GM21619 (cell line): Measurements from ENCODE around the gene USP7.

Experiments used
- ATAC-seq: cut with Tn5 transposase; IDR thresholded peaks from one replicate; pipeline ENCODE4 v1.9.1; 2021; ENCODE audit not compliant: unreplicated experiment

The USP7 gene

GRCh38 chr16:8865145-8865882 lies 98.4 kb downstream of the USP7 start:
- ATAC-seq = no peak

DNA sequence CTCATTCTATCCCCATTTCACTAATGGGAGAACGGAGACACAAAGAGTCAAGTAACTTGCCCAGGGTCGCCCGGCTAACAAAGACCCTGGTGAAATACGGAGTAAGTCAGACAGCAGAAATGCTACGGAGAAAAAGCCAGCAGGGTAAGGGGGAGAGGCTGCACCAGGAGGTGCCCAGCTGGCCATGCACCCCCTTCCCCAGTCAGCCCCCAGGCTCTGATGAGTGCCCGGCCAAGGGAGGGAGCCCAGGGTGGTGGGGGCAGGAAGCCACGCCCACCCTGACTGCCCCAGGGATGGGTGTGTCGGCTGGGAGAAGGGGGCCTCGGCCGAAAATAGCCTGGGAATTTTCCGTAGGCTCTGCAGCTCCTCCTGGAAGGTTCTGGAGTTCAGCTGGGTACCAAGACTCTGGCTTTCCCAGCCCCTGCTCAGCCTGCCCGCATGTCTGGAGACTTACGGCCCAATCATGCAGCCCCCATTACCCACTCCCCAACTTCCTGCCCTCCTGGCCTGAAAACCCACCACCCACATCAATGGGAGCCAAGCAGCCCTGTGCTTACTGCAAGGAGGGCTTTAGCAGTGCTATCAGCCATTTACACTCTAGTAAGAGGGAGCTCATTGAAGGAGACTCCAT lies 99.1 kb downstream of the USP7 start:
- ATAC-seq = no peak

- no peak for ATAC-seq
These were observed 99.9 kb downstream of the USP7 start for GRCh38 chr16:8863594-8864424.

- no peak for ATAC-seq
These were observed 101.2 kb downstream of the USP7 start for GRCh38 chr16:8862309-8863130.

- ATAC-seq = no peak
These were observed 102.0 kb downstream of the USP7 start for GRCh38 chr16:8861563-8862308.

DNA sequence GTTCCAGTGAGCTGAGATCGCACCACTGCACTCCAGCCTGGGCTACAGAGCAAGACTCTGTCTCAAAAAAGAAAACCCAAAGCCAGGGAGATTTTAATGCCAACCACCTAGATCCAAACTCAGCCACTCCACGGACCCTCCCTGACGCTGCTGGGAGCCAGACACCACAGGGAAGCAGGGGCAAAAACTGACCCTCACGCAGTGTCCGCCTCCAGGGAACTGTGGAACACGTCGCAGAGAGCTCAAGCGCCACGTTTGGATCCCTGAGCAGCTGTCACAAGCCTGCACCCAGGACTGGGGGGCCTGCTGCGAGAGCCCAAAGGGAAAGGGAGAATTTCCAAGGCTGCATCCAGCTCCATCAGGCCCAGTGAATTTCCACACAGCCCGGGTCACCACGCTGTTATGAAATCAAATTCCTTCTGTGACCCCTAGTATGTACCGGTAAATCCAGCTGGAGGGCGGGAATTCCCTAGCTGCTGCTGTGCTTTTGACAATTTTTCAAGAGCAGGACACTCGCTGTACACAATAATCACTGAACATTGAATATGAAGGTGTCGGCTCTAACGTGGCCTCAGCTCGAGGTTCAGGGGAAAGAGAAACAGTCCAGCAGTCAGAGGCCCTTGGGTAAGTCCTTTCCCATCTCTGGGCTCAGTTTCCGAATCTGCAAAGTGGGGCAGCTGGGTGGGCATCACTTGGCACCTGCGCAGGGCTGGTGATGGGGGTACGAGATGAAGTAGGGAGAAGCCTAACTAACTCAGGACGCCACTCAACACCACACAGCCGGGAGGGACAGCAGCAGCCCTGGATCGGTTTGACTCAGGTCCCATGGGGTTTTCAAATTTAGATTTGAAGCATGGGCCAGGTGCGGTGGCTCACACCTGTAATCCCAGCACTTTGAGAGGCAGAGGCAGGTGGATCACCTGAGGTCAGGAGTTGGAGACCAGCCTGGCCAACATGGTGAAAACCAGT lies 103.5 kb downstream of the USP7 start:
- no peak for ATAC-seq

GRCh38 chr16:8858994-8859912 lies 104.5 kb downstream of the USP7 start:
- ATAC-seq = no peak

DNA sequence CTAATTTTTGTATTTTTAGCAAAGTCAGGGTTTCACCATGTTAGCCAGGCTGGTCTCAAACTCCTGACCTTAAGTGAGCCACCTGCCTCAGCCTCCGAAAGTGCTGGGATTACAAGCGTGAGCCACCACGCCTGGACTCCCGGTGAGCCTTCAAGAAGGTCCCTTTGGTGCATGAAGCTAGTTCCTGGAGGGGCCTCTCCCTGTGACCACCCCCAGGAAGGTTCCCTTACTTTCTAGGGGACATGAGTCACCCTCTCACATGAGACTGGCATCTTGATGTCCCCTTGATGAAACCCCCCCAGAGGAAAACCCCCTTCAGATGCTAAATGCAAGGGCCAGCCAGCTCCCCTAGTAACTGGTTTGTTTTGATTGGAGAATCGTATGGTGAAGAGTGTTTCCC lies 107.7 kb downstream of the USP7 start:
- ATAC-seq = no peak

DNA sequence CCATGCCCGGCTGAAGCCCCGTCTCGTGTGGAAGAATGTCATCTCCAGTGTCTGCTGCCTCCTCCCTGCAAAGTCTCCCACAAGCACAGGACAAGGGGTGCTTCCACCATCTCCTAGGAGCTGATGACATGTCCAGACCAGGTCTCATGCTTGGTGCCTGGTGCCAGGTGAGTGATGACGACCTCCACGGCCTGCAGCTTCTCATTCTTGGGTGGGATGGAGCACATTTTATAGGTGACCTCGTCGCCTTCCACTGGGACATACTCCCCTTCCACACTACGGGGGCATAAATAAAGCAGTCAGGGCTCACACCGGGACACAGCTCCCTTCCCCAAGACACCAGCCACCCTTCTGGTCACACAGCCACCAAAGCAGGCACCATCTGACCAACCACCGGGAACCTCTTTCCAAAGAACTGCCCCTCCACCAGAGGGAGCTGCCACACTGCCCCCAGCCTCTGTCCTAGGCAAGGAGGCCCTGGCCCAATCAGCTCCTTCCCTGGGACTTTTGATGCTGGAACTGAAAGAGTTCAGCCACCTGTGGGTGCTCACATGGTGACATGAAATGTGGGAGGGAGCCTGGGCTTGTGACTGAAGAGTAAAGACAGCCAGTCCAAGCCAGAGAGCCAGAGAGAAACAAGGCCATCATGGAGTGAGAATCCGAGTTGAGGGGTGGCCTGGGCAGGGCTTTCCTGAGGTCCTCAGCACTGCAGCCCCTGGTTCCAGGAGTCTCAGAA lies 108.5 kb downstream of the USP7 start:
- no peak for ATAC-seq

DNA sequence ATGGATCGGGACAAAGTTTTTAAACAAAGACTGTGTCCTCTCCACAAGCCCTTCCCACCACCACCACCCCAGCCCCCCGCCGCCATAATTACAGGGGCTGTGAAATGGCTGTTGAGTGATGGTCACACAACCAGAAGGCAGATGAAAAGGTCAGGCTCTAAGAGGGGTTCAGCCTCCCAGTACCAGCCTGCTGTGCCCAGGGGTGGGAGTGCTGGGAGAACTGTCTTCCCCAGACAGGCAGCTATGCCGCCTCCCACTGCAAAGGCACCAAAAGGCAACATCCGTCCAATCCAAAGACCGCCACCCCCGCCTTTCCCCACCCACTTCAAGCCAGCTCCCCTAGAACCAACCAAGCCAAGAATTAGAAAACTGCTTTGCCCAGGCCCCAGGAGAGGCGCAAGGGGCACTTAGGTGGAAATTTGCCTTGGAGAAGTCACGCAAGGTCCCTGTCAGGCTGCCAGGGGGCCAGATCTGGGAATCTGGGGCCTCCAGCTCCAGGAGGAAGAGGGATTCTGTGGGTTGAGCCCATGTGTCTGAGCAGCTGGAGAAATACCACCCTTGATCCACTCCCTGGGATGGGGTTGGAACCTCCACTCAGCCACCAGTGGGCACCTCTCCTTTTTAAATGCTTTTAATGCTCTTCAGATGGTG lies 109.3 kb downstream of the USP7 start:
- no peak for ATAC-seq

GRCh38 chr16:8853611-8854010 lies 110.1 kb downstream of the USP7 start:
- no peak for ATAC-seq

DNA sequence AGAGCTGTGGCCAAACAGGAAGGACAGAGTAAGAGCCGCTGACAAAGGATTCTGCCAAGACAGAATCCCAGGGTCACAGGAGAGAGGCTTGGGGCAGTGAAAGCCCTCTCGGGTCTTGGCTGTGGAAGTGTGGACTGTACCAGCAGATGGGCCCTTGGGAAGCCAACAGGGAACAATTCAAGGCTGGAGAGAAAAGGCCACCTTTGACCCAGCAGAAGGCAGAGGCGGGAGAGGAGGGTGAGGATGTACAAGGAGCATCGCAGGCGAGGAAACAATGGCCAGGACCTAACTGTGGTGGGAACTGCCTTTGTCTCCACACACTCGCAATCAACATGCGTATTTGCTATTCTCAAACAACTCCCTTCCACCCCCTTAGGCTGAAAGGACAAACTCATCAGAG lies 110.6 kb downstream of the USP7 start:
- ATAC-seq = no peak

DNA sequence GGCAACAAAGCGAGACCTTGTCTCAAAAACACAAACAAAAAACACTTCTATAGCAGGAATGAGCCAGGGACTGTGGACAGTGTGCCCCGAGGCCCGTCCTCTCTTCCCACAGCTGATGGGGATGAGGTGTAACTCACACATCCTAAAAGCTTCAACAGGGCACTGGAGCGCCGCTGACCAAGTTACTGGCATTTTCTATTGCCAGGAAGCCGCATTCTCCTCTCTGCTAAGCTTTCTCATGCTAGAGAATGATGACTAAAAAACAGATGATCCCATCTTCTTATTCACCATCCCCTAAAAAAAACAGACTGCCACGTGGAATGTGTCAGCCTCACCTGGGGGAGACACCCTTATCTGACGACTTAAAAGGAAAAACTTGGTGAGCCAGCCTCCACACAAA lies 111.2 kb downstream of the USP7 start:
- ATAC-seq = no peak

- ATAC-seq = no peak
These were observed 111.8 kb downstream of the USP7 start for GRCh38 chr16:8851761-8852403.

- no peak for ATAC-seq
These were observed 113.3 kb downstream of the USP7 start for GRCh38 chr16:8850279-8850885.

DNA sequence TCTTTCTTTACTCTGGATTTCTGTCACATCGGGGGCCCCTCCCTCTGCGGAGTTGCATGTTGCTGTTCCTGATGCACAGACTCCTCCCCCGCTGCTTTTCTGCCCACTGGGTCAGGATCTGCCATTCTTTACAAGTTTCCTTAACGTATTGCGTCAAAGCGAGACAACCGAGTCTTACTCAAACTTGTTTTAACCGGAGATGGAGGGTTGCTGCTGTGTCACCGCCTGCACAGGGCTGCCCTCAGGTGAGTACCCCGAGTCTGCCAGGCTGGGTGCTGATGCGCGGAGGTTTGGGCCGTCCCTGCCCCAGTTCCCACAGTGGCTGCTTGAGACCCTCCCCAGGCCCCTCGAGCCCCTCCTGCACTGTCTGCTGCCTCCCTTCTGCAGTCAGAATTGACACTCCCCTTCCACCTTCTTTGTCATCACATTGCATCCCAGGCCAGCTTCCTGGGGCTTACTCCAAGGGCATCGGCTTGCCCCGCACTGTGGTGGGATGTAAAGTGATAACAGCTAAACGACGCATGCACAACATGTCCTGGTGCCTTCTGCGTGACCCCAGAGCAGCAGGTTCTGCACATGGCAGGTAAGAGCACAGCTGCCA lies 114.2 kb downstream of the USP7 start:
- ATAC-seq = no peak
